HG03457 (cell line): ENCODE results near the gene GALNT18.
A peak's percentile ranks its signal among the peaks of the same experiment; 100 is the strongest.

Source experiments
- ATAC-seq: cut with Tn5 transposase; IDR thresholded peaks from one replicate; pipeline ENCODE4 v1.9.1; 2021; ENCODE audit warnings: moderate number of reproducible peaks; ENCODE audit not compliant: unreplicated experiment

Gene GALNT18

DNA sequence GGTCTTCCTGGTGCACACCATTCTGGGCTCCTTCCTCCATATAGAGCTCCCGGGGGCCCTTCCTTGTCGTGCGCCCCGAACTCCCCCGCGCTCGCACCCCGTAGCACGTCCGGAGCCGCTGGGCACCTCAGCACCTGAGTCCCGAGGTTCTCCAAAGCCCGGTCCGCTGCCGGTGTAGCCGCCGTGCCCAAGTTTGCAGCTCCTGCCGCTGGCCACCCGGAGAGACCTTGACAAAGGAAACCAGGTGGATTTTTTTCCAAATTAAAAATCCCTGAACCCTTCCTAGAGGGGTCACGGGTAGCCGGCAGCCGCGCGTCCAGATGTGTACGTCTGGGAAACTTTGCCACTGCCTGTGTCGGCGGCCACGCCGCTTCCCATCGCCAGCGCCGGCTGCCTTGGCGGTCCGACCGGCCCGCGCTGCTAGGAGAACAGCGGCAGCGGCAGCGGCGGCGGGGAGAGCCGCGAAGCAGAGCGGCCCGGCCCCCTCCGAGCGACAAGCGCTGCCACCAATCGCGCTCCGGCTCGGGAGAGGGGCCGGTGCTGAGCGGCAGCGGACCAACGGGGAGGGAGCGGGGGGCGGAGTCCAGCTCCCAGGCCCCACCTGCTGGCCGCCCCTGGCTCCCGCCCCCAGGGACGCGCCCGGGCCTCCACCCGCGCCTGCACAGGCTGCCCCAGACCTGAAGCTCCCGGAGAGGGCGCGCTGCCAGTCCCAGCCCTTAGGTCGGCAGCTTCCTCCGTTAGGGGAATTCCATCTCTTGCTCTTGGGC lies at the start of gene GALNT18:
TSS of gene GALNT18 (minus strand) at position 433 of the 767 bp plus-strand sequence.
- peak; percentile 97 for ATAC-seq

DNA sequence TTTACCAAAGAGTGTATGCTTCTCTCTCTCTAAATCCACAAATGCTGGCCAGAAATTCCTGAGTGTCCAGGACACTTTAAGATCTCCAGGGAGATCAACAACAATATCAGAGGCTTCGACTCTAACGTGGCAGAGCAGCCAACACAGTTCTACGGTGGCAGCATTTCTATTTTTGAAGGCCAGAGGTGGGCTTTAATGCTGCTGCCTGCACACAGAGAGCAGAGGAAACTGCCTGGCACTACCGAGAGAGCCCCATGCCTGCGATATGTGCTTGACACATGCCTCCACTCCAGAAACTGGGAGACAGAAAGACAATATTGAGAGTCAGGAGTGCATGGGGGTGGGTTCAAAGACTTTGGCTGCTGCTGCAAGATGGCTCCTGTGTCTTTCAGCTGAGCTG lies 48.8 kb upstream of the GALNT18 start:
- ATAC-seq = no peak

DNA sequence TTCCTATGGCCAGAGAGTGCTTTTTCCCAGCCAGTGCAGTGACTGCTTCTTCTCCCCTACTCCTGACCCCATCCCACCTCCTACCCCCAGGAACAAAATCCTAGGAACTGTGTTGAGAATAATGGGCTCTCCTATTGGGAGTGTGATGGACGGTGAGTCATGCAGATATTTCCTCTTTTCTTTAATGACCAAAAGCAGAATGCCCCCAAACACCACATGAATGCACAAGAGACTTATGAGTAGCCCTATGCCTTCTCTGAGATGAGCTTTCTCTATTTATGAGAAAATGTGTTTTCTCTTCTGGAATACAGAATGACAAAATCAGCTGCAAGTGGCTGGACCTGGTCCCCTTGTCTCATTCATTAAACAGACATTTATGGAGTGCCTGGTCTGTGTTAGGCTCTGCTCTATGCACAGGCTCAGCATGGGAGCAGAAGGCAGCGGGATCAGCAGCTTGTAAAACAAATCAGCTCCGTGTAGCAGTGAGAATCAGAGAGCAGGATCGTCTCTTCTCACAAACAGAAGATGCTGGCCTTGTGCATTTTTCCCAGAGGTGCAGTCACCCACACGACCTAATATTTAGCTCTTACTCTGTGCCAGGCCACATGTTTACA lies 47.5 kb upstream of the GALNT18 start:
- no peak for ATAC-seq

DNA sequence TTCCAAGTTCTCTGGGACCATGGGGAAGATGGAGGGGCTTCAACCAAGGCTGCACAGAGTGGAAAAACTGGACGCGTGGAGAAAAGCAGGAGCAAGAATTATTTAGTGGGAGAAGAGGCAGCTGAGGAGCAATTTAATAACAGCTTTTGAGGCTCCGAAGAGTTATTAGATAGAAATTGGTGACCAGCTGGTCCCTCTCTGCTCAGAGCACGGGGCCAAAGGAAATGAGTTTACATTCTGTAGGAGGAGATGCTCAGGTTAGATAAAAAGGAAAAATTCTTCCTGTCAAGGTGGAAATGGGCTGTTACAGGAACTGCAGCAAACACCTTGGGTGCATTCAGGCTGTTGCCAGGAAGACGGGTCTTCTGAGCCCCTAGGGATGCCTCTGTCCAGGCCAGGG lies 47.0 kb upstream of the GALNT18 start:
- no peak for ATAC-seq

DNA sequence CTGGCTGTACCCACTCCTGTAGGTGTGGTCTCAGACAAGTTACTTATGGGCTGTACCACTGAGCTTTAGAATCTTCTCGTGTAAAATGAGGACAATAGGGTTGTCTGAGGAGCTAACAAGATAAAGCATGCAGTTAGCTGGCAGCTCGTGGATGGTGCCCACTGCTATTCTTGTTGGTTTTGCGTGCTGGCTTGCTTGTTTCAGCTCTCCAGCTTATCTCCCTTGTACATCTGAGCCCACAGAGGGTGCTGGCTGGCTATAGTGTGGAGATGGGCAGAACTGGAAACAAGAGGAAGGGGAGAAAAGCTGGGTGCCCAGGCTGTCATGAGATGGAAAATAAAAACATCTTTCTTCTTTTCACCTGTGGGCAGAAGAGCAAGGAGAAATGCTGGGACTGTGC lies 46.5 kb upstream of the GALNT18 start:
- ATAC-seq = no peak

DNA sequence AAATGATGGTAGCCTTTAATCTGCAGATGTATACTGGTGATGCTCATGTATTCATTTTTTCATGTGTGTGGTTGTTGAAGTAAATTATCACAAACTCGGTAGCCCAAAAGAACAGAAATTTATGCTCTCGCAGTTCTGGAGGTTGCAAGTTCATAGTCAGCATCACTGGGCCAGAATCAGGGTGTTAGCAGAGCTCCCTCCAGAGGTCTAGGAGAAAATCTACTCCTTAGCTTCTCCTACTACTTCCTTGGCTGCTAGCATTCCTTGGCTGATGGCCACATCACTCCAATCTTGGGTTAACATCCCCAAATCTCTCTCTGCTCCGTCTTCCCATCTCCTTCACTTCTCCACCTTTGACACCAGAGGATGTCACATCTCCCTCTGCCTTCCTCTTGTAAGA lies 45.3 kb upstream of the GALNT18 start:
- ATAC-seq = no peak

DNA sequence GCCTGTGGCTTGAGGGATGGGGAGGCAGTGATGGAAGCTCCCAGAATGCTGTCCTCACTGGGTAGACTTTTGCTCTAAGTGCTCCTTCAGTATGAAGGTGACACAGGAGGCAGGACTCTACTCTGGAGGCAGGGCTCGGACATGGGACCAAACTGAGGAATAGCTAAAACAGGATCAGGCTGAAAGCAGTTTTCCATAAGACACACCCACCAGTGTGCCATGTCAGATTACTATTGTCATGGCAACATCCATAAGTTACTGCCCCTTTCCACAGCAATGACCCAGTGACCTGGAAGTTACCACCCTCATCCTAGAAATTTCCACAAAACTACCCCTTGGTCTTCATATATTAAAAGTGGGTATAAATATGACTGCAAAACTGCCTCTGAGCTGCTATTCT lies 43.6 kb upstream of the GALNT18 start:
- ATAC-seq = no peak

DNA sequence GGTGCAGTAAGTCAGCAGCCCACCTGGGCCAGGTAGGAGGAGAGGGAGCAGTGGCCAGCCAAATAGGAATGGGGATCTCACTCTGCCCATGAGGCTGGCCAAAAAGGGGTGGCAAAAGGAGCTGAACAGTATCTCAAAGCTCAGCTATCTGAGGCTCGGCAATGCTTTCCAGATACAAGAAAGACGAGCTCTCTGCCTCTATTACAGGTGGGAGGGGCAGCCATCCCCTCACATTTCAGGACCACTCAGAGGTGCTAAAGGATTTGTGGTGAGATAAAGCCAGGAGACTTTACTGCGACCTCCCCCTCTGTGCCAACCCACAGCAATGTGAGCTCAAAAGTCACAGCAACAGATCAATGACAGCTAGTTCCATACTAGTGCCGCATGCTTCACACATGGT lies 42.1 kb upstream of the GALNT18 start:
- no peak for ATAC-seq

DNA sequence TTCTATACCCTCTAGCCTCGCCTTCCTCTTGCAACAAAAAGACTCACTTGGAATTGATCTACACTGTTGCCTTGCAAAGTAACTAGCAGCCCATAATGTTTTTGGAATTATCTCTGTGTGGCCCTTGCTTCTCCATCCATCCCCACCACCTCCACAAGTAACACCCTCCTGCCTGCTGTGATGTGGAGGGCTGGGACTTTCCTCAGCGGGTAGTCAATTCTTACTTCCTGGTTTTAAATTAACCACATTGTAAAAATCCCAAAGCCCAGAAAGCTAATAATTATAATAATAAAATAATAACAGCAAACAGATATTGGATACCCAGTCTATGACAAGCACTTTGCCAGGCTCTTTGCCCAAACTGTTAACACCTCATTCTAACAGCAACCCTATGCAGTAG lies 40.8 kb upstream of the GALNT18 start:
- ATAC-seq = no peak

DNA sequence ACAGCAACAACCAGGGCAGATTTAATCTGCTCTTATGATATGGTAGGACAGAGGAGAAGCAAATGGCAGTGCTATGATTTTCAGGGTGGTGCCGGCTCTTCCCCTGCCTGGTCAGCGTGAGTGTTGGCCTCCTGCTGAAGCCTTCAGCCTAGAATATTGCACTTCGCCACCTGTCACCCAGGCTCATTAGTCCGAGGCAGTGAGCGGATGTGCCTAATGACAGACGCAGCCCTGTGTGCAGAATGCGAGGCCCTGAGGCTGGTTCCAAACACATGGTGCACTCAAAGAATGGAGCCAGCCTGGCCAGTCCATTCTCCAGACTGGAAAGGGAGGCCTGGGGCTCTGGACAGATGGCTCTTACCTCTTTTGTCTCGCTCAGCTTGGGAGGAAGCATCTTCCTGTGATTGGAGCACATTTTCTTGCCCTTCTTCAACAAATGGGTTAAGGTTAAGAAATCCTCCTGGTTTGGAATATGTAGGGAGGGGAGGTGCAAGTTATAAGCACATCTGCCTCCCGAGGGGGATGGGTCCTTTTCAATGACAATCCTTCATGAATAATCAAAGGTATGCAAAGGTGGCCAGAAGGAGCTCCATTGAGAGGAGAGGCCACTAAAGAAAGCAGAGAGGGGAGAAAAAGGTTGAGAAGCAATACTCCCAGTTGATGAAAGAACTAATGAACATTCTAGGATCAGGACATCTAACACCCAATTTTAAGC lies 39.7 kb upstream of the GALNT18 start:
- ATAC-seq = no peak

DNA sequence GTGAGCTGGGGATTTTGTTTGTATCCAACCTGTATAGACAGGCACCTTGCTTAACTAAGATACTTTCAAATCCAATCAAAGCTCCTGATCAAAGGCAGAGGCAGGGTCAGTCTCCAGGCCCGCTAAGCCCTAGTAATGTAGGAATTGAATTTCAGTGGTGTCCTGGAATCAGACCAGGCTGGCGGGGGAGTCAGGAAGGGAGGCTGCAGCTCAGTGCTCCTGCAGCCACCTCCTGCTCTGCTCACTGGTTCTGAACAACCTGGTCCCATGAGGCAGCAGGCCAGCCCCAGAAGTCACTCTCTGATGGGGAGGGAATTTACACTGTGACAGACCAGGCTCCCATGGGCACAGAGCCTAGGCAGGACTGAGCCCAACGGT lies 38.5 kb upstream of the GALNT18 start:
- no peak for ATAC-seq

DNA sequence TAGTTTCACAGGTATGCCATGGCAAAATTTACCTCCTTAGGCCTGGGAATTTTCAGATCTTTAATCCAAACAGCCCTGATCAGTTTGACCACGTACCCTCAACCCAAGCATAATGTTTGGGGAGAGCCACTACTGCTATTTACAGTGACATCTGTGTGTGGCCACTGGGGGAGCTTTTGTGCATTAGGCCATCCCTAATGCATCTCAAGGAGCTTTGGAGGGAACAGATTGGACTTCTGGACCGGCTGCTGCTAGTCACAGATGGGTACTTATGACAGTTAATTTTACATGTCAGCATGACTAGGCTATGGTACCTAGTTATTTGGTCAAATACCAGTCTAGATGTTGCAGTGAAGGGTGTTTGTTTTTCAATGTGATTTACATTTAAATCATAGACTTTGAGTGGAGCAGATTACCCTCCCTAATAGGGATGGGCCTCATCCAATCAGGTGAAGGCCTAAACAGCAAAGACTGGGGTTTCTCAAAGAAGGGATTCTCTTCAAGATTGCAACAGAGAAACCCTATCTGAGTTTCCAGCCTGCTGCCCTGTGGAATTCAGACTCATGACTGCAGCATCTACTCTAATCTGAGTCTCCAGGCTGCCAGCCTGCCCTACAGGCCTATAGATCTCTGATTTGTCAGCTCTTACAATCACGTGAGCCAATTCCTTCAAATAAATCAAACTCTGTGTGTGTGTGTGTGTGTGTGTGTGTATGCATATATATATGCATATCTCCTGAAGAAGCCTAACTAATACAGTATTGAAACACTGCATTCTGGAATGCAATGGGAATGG lies 38.0 kb upstream of the GALNT18 start:
- ATAC-seq = no peak

DNA sequence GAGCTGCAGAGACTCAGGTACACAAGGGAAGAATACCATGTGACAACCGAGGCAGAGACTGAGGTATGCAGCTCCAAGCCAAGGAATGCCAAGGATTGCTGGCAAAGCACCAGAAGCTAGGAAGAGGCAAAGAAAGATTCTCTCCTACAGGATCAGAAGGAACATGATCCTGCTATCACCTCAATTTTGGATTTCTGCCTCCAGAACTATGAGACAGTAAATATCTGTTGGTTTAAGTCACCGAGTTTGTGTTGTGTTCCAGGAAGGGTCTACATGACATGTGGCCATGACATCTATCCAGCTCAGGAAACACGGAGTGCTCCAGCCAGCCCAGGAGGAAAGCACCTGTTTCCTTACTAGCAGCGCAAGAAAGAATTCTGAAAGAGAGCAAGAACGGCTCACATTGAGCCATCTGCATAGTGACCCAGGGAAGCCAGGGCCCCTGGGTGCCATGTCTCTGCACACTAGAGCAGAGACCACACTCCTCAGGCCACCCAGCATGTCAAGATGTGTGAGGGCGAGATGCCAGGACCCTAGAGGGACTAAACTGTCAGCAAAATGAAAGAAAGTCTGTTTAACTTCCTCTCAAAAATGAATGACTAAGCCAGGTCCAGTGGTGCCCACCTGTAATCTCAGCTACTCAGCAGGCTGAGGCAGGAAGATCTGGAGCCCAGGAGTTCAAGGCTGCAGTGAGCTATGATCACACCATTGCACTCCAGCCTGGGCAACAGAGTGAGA lies 35.6 kb upstream of the GALNT18 start:
- ATAC-seq = no peak

DNA sequence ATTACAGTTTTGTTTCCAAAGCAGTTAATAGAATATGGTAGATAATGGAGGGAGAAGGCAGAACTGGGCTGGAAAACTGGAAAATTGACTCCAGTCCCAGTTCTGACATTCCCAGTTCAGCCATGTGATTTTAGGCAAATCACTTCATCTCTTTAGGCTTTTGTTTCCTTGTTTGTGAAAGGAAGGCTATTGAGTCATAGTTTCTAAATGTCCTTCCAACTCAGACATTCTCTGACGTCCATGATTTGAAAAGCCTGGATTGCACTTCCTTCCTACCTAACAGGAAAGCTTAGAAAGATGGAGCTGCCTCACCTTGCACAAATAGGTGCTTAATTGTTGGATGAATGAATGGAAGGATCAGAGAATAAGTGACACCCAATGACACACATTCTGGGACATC lies 19.8 kb upstream of the GALNT18 start:
- ATAC-seq = no peak

DNA sequence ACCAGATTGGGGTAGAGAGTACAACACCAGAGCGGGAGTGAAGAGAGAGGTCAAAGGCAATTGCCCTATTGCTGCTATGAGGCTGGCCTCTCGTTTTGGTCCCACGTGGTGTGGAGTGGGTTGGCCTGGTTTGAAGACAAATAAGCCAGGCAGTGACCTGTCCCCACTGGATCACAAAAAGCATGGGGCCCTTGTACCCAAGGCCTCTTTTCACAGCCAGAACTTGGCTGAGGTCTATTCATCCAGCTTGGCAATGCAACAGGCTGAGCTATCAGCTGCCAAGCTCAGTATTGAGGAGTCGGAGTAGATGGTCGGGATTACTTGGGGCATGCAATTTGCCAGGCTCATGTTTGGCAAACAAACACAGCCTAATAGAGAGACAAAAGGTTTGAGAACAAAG lies 19.2 kb upstream of the GALNT18 start:
- no peak for ATAC-seq

DNA sequence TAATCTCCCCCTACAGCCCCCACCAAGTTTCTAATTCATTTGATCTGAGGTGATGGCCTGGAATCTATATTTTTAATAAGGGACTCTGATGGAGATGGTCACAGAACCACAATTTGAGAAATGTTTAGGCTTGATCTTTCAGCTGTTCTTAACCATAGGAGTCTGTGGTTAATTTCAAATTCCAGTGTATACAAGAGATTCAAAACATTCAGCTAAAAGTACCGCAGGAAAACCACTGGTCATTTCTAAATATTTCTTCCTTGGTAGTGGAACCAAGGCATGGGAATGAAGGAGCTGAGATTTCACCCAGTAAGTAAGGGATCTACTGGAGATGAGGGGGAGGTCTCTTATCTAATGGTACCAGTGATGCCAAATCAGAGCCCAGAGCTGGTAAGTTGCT lies 18.3 kb upstream of the GALNT18 start:
- no peak for ATAC-seq

DNA sequence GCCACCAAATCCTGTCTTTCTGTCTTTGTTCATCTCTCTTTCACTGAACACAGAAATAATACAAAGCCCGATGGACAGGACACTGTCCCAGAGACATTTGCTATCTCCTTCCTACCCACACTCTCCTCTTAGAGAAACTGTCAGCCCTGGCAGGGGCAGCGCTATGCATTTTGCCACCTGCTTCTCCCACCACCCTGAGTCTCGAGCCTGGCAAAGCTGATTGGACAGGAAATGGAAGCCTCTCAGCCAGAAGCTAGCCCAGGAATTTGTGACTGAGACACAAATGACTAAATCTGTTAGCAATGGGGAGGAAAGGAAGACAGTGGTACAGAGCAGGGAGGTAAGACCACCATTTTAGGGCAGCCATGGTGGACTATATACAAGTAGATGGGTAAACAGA lies 14.9 kb upstream of the GALNT18 start:
- ATAC-seq = no peak

DNA sequence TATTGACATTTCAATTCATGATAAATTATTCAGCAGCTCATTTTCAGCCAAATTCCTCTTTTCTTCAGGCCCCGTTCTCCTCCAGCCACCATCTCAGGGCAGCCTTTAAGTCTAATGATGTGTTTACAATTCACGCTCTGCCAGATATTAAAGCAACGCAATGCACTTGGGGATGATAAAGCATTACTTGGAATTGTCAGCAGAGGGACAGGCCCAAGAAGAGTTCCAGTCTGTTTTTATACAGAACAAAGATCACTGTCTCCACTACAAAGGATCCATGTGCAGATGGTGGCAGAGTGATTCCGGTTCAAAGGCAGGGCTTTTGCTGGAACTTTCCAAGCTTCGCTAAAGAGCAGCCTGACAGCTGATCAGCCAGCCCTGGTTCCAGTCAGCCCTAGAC lies 13.6 kb upstream of the GALNT18 start:
- ATAC-seq = no peak

DNA sequence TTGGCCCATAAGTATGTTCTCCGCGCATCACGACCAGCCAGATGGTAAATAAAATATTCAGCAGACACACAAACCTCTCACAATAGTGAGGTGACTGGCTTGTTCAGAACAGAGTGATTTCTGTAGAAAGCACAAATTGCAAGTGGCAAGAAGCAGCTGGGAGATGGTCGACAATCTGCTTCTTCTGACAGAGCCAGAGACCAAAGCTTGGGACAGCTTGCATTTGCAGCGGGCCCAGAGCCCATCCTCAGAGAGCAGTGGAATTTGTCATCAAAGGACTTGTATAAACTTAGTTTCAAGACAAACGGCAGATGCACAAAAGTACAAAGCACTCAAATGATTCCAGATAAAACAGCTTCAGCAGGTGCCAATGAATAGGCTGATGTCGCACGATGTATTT lies 7.6 kb upstream of the GALNT18 start:
- no peak for ATAC-seq

DNA sequence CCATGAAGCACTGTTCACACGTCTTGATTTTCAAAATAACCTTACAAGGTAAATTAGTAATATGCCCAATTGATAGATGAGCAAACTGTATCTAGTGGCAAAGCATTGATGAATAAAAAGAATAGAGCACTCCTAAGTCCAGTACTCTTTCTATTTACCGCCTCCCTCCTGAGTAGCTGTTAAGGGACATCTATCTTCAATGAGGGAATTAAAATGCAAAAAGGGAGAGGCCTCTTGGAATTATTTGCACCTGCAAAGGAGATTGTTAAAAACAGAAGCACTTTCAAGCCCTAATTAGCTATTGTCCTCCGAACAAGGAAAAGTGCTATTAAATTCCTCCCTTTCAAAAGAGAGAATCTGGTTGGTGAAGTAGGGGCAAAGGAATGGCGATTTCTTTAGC lies 6.8 kb upstream of the GALNT18 start:
- ATAC-seq = no peak

DNA sequence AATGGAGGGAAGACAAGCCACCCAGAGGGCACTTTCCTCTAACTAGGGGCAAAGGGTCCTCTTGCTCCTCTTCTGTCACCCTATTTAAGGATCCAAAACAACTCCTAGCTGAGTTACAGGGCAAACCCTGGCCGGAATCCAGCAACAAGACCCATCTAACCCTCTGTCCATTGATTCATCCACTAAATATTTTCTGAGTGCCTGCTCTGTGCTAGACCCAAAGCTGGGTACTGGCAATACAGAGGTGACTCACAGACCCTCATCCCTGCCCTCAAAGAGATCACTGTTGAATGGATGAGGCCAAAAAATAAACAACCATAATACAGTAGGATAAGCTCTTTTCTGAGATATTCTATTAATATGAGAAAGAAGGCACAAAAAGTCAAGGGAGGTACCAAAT lies 4.3 kb upstream of the GALNT18 start:
- no peak for ATAC-seq
